ENCODE measurements around the gene QRFP. TPM values are rescaled to one million over a fixed set of nuclear protein-coding genes. Genes with fewer than 3 reads are reported as not detected.

QRFP gene
- total RNA-seq, 1 donor from 2014 or later: not detected

GRCh38 chr9:130845901-130846481 is 50.6 kb downstream of the QRFP start:
- FAIRE-seq (no peak), DNase-seq (ENCODE audit: low read depth) (peak; percentile 27)
- no peak for TF ChIP-seq CTCF (IDR thresholded peaks at IDR 0.05; ENCODE audit: insufficient read depth, low read length, severe bottlenecking)
- H3K4me3 ChIP-seq (ENCODE audit: low read depth, low read length): no peak overlapping the region
- no peaks in the 10 kb centered on the region for H3K27me3 ChIP-seq (ENCODE audit: control insufficient read depth, insufficient read depth, low read length)
- no peaks in the 10 kb centered on the region for H3K36me3 ChIP-seq (ENCODE audit: control insufficient read depth, insufficient read depth, low read length)

- H3K4me3 ChIP-seq (ENCODE audit: low read depth, low read length): no peak overlapping the region
- H3K36me3 ChIP-seq (ENCODE audit: control insufficient read depth, insufficient read depth, low read length): no peaks in the 10 kb centered on the region
- H3K27me3 ChIP-seq (ENCODE audit: control insufficient read depth, insufficient read depth, low read length): no peaks in the 10 kb centered on the region
- DNase-seq (ENCODE audit: low read depth) (no peak), FAIRE-seq (no peak)
- TF ChIP-seq CTCF (IDR thresholded peaks at IDR 0.05; ENCODE audit: insufficient read depth, low read length, severe bottlenecking): no peak
Observed at GRCh38 chr9:130845254-130845653, 51.4 kb downstream of the QRFP start.

DNA sequence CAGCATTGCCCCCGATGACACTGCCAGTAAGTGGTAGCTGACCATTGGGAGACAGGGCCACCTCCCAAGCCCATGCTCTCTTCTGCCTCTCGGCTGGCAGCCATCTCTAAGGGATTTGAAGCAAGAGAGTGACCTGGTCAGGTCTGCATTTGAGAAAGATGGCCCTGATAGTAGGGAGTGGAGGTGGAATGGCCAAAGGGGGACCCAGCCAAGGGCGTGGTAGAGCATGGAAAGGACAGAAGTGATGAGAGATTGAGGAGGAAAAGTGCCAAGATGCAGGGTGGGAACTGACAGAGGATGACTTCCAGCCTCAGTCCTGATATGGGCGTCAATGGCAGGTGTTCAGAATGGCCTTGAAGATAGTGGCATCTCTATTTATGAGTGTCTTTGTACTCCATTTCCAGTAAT is 52.6 kb downstream of the QRFP start:
- Histone ChIP-seq H3K36me3 (ENCODE audit: control insufficient read depth, insufficient read depth, low read length) (no peaks in the 10 kb centered on the region), H3K4me3 (ENCODE audit: low read depth, low read length) (no peak overlapping the region), H3K27me3 (ENCODE audit: control insufficient read depth, insufficient read depth, low read length) (no peaks in the 10 kb centered on the region)
- DNase-seq (ENCODE audit: low read depth) (no peak), FAIRE-seq (no peak)
- TF ChIP-seq CTCF (IDR thresholded peaks at IDR 0.05; ENCODE audit: insufficient read depth, low read length, severe bottlenecking): no peak

DNA sequence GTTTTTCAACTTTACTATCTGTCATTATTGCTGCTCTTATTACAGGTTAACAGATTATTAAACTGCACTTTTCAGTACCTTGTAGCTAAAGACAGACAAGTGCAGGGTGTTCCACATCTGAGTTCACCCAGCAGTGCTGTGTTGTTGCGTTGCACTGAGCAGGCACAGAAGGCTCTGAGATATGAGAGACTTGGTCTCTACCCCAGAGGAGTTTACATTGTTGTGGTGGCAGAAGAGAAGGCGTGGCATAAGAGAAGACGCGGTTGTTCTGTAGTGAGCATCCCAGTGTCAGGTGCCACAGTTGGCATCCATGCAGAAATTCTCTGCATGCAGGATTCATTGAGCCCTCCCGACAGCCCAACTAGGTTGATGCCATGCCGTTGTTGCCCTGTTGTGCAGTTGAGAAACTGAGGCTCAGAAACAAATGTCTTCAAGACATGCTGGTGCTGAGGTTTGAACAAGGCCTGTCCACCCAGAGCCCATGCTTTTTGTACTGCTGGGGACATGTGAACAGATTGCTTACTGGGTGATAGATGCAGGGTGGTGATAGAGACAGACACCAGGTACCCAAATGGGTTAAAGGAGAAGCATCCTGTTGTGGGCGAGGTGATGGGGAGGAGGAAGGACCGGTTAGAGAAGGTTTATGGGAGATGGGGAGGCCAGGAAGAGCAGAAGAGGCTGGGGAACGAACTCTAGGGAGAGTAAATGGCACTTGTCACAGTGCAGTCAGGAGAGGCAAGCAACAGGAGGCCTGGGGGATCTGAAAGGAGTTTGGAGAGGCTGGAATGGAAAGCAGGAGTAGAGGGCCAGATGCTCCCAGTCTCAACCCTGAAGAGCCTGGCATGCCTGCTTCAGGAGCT is 53.3 kb downstream of the QRFP start:
- FAIRE-seq (no peak), DNase-seq (ENCODE audit: low read depth) (no peak)
- no peak overlapping the region for H3K4me3 ChIP-seq (ENCODE audit: low read depth, low read length)
- TF ChIP-seq CTCF (IDR thresholded peaks at IDR 0.05; ENCODE audit: insufficient read depth, low read length, severe bottlenecking): no peak
- no peaks in the 10 kb centered on the region for H3K36me3 ChIP-seq (ENCODE audit: control insufficient read depth, insufficient read depth, low read length)
- H3K27me3 ChIP-seq (ENCODE audit: control insufficient read depth, insufficient read depth, low read length): no peaks in the 10 kb centered on the region

Other genes starting within 250 kb of the QRFP start
- gene PRDM12, start 232.2 kb downstream of the QRFP start, total RNA-seq: not detected in 2 replicates
- gene EXOSC2, start 203.0 kb downstream of the QRFP start, total RNA-seq: 20.0 and 38.7 TPM in 2 replicates
- gene ABL1, start 61.6 kb downstream of the QRFP start, total RNA-seq: 17.6 and 20.1 TPM in 2 replicates
- gene FIBCD1, start 42.4 kb upstream of the QRFP start, total RNA-seq: 0.26 and 0.51 TPM in 2 replicates
- not detected in 2 replicates for gene LAMC3, start 112.4 kb upstream of the QRFP start, total RNA-seq
- gene AIF1L, start 199.7 kb upstream of the QRFP start, total RNA-seq: 2.6 and 7.7 TPM in 2 replicates
- gene NUP214, start 228.8 kb upstream of the QRFP start, total RNA-seq: 8.4 and 12.2 TPM in 2 replicates